Neutrophil (primary cell): ENCODE data around the gene DOCK3.

ENCODE experiments used
- H3K27ac ChIP-seq: fragments of 200-600 bp; sonication (generic); 2 replicates; pipeline ENCODE4 v1.5.1; 2016; ENCODE audit warnings: mild to moderate bottlenecking, moderate library complexity
- H3K27me3 ChIP-seq: fragments of 200-600 bp; sonication (generic); 2 replicates; pipeline ENCODE4 v1.6.0; 2016; ENCODE audit warnings: mild to moderate bottlenecking
- H3K36me3 ChIP-seq: fragments of 200-600 bp; sonication (generic); 2 replicates; pipeline ENCODE4 v1.5.1; 2017
- H3K4me1 ChIP-seq, 2 experiments: fragments of 200-600 bp in 1 of 2; sonication (generic) in 1 of 2; 1 replicate in 1 of 2; 2 replicates in 1 of 2; pipeline versions ENCODE4 v1.5.1 to v1.6.1; 2013 to 2016; ENCODE audit warnings: low read depth in 1 of 2, low read length in 1 of 2, mild to moderate bottlenecking in 1 of 2, moderate library complexity in 1 of 2; ENCODE audit not compliant: control insufficient read depth in 1 of 2, insufficient read depth in 1 of 2
- H3K4me3 ChIP-seq, 2 experiments: fragments of 200-600 bp in 1 of 2; sonication (generic) in 1 of 2; 1 replicate in 1 of 2; 2 replicates in 1 of 2; pipeline ENCODE4 v1.5.1; 2013 to 2016; ENCODE audit warnings: low read depth in 1 of 2, low read length in 1 of 2, mild to moderate bottlenecking in 1 of 2, moderate library complexity in 1 of 2
- H3K9me3 ChIP-seq: fragments of 200-600 bp; sonication (generic); 2 replicates; pipeline ENCODE4 v1.5.1; 2016
- TF ChIP-seq, protein P1 (sequence below): fragments of 200-600 bp; sonication (generic); IDR thresholded peaks from 2 replicates; pipeline ENCODE4 v1.5.1; 2016; ENCODE audit warnings: antibody characterized with exemption

DOCK3 gene

DNA sequence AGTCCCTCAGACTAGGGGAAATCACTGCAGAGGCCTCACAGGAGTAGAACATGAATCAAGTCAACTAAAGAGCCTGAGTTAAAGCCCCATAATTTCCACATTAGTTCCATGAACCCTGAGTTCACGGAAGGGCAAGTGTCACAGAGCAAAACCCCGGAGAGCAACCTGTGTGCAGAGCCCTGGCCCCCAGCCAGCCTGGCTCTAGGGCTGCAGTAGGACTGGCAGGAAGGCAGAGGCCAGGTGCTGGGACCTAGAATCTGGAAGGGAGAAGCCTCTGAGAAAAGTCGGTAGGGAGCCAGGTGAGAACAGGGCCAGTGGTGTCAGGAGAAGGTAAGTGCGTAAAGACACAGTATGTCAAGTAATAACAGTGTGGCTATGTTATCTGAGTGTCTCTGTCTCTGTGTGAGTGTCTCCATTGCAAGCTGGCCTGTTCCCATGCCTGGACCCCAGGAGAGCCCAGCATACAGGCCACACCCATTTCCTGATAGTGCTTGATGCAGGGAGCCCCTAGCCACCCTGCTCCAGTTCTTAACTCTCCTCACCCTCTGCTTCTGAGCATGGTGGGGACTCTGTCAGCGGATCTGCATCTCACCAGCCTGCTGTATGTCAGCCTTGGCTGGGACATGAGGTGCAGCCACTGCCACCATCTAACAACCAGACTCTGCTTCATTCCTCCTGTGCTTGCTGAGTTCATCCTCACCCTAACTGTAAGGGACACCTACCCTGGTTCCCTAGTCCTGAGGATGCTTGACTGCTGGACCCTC is 699.1 kb downstream of the DOCK3 start:
- no peaks in the 10 kb centered on the region for H3K4me1 ChIP-seq

DNA sequence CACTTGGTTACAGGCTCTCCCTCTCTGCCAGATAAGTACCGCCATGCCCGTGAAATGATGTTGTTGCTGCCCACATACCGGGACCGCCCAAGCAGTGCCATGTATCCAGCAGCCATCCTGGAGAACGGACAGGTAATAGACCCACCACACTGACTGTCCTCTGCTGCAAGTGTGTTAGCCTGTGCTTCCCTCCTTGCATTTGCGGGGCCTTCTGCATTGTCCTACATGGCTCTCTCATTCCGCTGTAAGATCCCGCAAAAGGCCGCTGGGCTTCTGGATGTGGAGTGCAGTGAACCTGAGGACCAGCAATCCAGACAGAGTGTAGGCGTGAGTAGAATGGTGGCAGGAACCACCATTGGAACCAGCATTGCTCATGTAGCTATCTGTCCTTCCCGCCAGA is 699.7 kb downstream of the DOCK3 start:
- Histone ChIP-seq H3K9me3 (no peaks in the 10 kb centered on the region), H3K27ac (no peak overlapping the region), H3K27me3 (no peaks in the 10 kb centered on the region), H3K36me3 (no peaks in the 10 kb centered on the region), H3K4me3 (no peak overlapping the region), H3K4me1 (no peaks in the 10 kb centered on the region)
- TF ChIP-seq, protein P1, sequence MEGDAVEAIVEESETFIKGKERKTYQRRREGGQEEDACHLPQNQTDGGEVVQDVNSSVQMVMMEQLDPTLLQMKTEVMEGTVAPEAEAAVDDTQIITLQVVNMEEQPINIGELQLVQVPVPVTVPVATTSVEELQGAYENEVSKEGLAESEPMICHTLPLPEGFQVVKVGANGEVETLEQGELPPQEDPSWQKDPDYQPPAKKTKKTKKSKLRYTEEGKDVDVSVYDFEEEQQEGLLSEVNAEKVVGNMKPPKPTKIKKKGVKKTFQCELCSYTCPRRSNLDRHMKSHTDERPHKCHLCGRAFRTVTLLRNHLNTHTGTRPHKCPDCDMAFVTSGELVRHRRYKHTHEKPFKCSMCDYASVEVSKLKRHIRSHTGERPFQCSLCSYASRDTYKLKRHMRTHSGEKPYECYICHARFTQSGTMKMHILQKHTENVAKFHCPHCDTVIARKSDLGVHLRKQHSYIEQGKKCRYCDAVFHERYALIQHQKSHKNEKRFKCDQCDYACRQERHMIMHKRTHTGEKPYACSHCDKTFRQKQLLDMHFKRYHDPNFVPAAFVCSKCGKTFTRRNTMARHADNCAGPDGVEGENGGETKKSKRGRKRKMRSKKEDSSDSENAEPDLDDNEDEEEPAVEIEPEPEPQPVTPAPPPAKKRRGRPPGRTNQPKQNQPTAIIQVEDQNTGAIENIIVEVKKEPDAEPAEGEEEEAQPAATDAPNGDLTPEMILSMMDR: no peak

More for the DNA sequence above, 699.1 kb downstream of the DOCK3 start:
- Histone ChIP-seq H3K4me3 (no peak overlapping the region), H3K36me3 (no peaks in the 10 kb centered on the region), H3K27ac (no peak overlapping the region), H3K27me3 (no peaks in the 10 kb centered on the region), H3K9me3 (no peaks in the 10 kb centered on the region)
- TF ChIP-seq, protein P1: no peak

DNA sequence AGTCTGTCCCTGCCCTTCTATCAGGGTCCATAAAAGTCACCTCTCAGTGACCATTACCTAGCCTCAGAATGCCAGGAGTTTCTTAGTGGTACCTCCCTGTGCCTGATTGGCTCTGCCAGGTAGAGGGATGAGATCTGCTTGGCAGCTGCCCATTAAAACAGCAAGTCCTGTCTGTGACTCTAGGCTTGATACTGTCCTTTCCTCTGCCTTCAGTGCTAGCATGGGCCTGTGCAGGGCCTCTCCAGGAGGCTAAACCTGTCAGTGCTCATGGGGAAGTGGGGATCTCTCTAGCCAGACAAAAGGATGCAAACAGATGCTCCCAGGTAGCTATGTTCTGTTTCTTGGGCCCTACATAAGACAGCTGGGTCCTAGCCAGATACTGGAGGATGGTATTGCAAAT is 700.4 kb downstream of the DOCK3 start:
- Histone ChIP-seq H3K4me3 (no peak overlapping the region), H3K36me3 (no peaks in the 10 kb centered on the region), H3K27ac (no peak overlapping the region), H3K27me3 (no peaks in the 10 kb centered on the region), H3K4me1 (no peaks in the 10 kb centered on the region), H3K9me3 (no peaks in the 10 kb centered on the region)
- TF ChIP-seq, protein P1: no peak

DNA sequence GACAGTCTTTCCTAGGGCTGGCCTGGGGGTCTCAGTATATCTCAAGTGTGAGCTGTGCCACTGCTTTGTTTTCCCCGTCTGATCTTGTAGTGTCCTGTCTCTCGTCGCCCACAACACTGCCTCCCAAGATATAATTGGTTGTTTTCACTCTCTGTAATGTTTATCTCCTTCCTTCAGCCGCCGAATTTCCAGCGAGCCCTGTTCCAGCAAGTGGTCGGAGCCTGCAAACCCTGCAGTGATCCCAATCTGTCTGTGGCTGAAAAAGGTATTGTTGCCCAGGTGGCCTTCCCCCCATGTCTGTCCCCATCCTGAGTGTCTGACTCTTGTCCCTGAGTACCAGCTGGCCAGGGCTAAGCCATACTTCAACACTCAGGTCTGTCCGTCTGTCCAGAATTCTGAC is 700.8 kb downstream of the DOCK3 start:
- Histone ChIP-seq H3K27ac (no peak overlapping the region), H3K4me1 (no peaks in the 10 kb centered on the region), H3K36me3 (no peaks in the 10 kb centered on the region), H3K27me3 (no peaks in the 10 kb centered on the region), H3K9me3 (no peaks in the 10 kb centered on the region), H3K4me3 (no peak overlapping the region)
- TF ChIP-seq, protein P1: no peak

DNA sequence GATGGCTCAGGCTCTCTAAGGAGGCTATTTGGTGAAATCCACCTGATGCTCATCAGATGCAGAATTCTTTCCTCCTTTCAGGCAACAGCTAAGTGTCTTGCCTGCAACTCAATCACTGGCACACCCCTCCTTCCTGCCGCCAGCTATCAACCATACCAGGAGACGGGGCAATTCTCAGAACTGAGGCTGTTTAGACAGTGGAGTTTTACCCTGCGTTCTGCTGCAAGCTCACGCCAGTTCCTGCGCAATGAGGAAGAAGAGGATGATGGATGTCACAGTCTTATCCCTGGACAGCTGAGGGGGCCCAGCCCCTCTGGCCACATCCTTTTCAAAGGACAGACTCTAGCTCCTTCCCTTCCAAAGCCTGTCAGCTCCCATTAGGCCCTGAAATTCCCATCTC is 703.3 kb downstream of the DOCK3 start:
- Histone ChIP-seq H3K4me1 (peaks cover 0 to 4% of the 10 kb centered on the region in 2 experiments), H3K36me3 (no peaks in the 10 kb centered on the region), H3K27me3 (no peaks in the 10 kb centered on the region), H3K4me3 (no peak overlapping the region), H3K9me3 (no peaks in the 10 kb centered on the region), H3K27ac (no peak overlapping the region)
- TF ChIP-seq, protein P1: no peak
